Measurements from ENCODE around the gene NCAPG2. TPM values are rescaled to one million over a fixed set of nuclear protein-coding genes. Genes with fewer than 3 reads are reported as not detected.

NCAPG2 gene
- total RNA-seq, 1 experiment from 2014 or later: 99.2 TPM

DNA sequence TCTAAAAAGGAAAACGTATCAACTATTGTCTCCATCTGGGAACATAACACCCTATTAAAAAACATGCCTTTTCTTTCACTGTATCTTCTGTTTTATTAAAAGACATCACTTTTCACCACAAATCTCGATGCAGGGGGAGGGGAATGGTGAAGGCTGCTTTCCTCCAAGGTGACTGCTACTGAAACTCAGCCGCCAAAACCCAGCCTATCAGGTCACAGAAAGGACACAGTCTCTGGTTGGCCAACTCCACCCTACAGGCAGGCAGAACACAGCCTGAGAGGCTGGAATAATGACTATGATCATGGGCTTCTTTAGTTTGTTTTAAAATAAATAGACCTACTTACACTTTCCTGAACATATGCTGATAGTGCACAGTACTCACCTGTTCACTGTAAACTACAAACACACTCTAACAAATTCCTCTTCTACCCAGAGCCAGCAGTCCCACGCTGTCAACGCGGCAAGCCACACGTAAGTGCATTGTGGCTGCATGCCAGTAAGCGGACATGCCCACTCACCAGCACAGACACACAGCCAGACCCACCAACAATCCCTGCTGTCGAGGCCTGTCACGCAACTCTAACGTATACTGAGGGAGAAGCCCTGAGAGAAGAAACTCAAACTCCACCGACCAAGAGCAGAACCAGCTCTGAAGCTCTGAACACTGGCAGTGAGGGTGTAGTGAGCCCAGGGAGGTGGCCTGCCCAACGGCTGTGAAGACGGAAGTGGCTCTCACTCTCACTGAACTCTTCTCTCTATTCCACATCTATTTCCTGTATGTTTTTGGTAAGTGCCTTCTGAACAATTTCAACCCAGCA is 41.8 kb downstream of the NCAPG2 start (continued):
- TF ChIP-seq, protein P1, sequence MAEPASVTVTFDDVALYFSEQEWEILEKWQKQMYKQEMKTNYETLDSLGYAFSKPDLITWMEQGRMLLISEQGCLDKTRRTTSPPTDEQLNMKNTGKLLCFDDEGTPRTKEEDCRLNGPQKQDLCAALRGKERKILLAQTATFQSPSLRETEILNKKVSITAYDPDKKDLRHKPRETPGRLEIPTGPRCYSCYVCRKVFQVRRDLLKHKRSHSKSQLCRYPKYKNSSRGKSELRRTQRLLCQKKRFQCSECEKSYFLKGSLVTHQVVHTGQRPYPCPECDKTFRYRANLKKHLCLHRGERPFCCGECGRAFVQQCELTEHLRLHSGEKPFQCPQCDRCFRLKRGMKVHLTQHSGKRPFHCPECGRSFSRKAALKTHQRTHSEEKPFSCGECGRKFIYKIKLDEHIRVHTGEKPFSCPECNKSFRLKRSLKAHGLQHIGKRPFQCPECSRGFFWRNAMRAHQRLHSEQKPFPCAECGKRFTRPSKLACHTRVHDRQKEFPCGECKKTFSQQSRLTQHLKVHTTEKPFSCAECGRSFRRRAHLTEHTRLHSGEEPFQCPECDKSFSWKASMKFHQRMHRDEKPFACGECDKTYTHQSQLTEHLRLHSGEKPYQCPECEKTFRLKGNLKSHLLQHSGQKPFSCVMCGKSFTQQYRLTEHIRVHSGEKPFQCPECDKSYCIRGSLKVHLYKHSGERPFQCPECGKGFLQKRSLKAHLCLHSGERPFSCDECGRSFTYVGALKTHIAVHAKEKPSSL (CRISPR knock-in tag; conservative IDR thresholded peaks at IDR 0.05): no peak
- no peak for TF ChIP-seq GRHL2 (CRISPR knock-in tag; IDR thresholded peaks at IDR 0.05; ENCODE audit: insufficient replicate concordance, severe bottlenecking)
- TF ChIP-seq, protein P2, sequence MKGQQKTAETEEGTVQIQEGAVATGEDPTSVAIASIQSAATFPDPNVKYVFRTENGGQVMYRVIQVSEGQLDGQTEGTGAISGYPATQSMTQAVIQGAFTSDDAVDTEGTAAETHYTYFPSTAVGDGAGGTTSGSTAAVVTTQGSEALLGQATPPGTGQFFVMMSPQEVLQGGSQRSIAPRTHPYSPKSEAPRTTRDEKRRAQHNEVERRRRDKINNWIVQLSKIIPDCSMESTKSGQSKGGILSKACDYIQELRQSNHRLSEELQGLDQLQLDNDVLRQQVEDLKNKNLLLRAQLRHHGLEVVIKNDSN (CRISPR knock-in tag; IDR thresholded peaks at IDR 0.05): no peak
- TF ChIP-seq ZNF263 (CRISPR knock-in tag; IDR thresholded peaks at IDR 0.05; ENCODE audit: low read depth): no peak

DNA sequence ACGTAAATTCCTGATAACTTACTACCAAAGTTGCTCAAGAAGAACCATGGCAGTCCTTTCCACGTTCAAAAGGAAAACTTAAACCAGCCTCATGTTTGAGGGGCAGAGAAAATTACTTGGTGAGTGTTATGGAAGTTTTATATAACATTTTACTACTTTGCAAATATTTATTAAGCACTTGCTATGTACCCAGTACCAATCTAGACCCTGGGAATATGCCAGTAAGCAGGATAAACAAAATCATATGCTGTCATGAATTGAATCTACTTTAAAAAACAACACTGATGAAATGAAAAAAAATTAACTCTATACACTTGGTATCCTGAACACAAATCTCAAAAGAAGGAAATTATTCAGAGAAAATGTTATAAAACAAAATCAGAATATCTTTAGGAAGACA is 46.1 kb downstream of the NCAPG2 start:
- H3K9me3 Mint-ChIP-seq: no peaks in the 10 kb centered on the region
- no peak for DNase-seq (ENCODE audit: low spot score)
- TF ChIP-seq, protein P3, sequence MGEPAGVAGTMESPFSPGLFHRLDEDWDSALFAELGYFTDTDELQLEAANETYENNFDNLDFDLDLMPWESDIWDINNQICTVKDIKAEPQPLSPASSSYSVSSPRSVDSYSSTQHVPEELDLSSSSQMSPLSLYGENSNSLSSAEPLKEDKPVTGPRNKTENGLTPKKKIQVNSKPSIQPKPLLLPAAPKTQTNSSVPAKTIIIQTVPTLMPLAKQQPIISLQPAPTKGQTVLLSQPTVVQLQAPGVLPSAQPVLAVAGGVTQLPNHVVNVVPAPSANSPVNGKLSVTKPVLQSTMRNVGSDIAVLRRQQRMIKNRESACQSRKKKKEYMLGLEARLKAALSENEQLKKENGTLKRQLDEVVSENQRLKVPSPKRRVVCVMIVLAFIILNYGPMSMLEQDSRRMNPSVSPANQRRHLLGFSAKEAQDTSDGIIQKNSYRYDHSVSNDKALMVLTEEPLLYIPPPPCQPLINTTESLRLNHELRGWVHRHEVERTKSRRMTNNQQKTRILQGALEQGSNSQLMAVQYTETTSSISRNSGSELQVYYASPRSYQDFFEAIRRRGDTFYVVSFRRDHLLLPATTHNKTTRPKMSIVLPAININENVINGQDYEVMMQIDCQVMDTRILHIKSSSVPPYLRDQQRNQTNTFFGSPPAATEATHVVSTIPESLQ (CRISPR knock-in tag; IDR thresholded peaks at IDR 0.05): no peak
- TF ChIP-seq ELF4 (CRISPR knock-in tag; IDR thresholded peaks at IDR 0.05; ENCODE audit: low read depth) (no peak), NFE2L1 (CRISPR knock-in tag; IDR thresholded peaks at IDR 0.05) (no peak), RORB (CRISPR knock-in tag; IDR thresholded peaks at IDR 0.05) (no peak), ZNF416 (CRISPR knock-in tag; IDR thresholded peaks at IDR 0.05) (no peak), FOXP1 (CRISPR knock-in tag; IDR thresholded peaks at IDR 0.05; ENCODE audit: borderline replicate concordance) (no peak), MXD4 (CRISPR knock-in tag; IDR thresholded peaks at IDR 0.05; ENCODE audit: borderline replicate concordance) (no peak), ZNF138 (CRISPR knock-in tag; conservative IDR thresholded peaks at IDR 0.05) (no peak), RELA (CRISPR knock-in tag; IDR thresholded peaks at IDR 0.05; ENCODE audit: borderline replicate concordance) (no peak), MYBL2 (CRISPR knock-in tag; IDR thresholded peaks at IDR 0.05) (no peak), TEAD4 (CRISPR knock-in tag; IDR thresholded peaks at IDR 0.05) (no peak)
- TF ChIP-seq, protein P4, sequence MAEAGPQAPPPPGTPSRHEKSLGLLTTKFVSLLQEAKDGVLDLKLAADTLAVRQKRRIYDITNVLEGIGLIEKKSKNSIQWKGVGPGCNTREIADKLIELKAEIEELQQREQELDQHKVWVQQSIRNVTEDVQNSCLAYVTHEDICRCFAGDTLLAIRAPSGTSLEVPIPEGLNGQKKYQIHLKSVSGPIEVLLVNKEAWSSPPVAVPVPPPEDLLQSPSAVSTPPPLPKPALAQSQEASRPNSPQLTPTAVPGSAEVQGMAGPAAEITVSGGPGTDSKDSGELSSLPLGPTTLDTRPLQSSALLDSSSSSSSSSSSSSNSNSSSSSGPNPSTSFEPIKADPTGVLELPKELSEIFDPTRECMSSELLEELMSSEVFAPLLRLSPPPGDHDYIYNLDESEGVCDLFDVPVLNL (CRISPR knock-in tag; IDR thresholded peaks at IDR 0.05; ENCODE audit: borderline replicate concordance, low read depth): no peak
- TF ChIP-seq, protein P5, sequence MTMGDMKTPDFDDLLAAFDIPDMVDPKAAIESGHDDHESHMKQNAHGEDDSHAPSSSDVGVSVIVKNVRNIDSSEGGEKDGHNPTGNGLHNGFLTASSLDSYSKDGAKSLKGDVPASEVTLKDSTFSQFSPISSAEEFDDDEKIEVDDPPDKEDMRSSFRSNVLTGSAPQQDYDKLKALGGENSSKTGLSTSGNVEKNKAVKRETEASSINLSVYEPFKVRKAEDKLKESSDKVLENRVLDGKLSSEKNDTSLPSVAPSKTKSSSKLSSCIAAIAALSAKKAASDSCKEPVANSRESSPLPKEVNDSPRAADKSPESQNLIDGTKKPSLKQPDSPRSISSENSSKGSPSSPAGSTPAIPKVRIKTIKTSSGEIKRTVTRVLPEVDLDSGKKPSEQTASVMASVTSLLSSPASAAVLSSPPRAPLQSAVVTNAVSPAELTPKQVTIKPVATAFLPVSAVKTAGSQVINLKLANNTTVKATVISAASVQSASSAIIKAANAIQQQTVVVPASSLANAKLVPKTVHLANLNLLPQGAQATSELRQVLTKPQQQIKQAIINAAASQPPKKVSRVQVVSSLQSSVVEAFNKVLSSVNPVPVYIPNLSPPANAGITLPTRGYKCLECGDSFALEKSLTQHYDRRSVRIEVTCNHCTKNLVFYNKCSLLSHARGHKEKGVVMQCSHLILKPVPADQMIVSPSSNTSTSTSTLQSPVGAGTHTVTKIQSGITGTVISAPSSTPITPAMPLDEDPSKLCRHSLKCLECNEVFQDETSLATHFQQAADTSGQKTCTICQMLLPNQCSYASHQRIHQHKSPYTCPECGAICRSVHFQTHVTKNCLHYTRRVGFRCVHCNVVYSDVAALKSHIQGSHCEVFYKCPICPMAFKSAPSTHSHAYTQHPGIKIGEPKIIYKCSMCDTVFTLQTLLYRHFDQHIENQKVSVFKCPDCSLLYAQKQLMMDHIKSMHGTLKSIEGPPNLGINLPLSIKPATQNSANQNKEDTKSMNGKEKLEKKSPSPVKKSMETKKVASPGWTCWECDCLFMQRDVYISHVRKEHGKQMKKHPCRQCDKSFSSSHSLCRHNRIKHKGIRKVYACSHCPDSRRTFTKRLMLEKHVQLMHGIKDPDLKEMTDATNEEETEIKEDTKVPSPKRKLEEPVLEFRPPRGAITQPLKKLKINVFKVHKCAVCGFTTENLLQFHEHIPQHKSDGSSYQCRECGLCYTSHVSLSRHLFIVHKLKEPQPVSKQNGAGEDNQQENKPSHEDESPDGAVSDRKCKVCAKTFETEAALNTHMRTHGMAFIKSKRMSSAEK (CRISPR knock-in tag; IDR thresholded peaks at IDR 0.05; ENCODE audit: borderline replicate concordance): no peak
- TF ChIP-seq, protein P6, sequence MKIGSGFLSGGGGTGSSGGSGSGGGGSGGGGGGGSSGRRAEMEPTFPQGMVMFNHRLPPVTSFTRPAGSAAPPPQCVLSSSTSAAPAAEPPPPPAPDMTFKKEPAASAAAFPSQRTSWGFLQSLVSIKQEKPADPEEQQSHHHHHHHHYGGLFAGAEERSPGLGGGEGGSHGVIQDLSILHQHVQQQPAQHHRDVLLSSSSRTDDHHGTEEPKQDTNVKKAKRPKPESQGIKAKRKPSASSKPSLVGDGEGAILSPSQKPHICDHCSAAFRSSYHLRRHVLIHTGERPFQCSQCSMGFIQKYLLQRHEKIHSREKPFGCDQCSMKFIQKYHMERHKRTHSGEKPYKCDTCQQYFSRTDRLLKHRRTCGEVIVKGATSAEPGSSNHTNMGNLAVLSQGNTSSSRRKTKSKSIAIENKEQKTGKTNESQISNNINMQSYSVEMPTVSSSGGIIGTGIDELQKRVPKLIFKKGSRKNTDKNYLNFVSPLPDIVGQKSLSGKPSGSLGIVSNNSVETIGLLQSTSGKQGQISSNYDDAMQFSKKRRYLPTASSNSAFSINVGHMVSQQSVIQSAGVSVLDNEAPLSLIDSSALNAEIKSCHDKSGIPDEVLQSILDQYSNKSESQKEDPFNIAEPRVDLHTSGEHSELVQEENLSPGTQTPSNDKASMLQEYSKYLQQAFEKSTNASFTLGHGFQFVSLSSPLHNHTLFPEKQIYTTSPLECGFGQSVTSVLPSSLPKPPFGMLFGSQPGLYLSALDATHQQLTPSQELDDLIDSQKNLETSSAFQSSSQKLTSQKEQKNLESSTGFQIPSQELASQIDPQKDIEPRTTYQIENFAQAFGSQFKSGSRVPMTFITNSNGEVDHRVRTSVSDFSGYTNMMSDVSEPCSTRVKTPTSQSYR (CRISPR knock-in tag; IDR thresholded peaks at IDR 0.05): no peak
- TF ChIP-seq, protein P7, sequence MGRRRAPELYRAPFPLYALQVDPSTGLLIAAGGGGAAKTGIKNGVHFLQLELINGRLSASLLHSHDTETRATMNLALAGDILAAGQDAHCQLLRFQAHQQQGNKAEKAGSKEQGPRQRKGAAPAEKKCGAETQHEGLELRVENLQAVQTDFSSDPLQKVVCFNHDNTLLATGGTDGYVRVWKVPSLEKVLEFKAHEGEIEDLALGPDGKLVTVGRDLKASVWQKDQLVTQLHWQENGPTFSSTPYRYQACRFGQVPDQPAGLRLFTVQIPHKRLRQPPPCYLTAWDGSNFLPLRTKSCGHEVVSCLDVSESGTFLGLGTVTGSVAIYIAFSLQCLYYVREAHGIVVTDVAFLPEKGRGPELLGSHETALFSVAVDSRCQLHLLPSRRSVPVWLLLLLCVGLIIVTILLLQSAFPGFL (CRISPR knock-in tag; IDR thresholded peaks at IDR 0.05; ENCODE audit: borderline replicate concordance): no peak
- H3K4me3 Mint-ChIP-seq: no peak overlapping the region
- ChIA-PET POLR2A (no interaction called here), CTCF (interaction anchor here (0.6 to 0.7 kb wide), 2 partner anchors 38 to 75 kb away, joined by 4 read pairs; no protein-coding TSS in a partner anchor)
- peak overlapping the region; percentile 42; the same call in 1 of the 2 replicates for H3K27ac Mint-ChIP-seq
- no peaks in the 10 kb centered on the region for H3K27me3 Mint-ChIP-seq (ENCODE audit: low read depth)
- H3K4me1 Mint-ChIP-seq: peaks cover 12% of the 10 kb centered on the region
- peaks cover 66% of the 10 kb centered on the region for H3K36me3 Mint-ChIP-seq
- ATAC-seq: no peak

Measured in WTC11 (cell line).